K562 (cell line): ENCODE measurements around the gene PXK. TPM values are rescaled to one million over a fixed set of nuclear protein-coding genes. Genes with fewer than 3 reads are reported as not detected.

Source experiments
- ATAC-seq: fragments of 200-7000 bp; cut with Tn5 transposase; 3 replicates; pipeline ENCODE4 v1.9.1; 2020; ENCODE audit warnings: moderate library complexity
- BruUV-seq: library from RNA; stranded (reverse); fragments of 400-500 nt; replicated peaks from 2 replicates; lab custom pipeline; 2021; lab: Mats Ljungman, UMichigan
- CTCF ChIA-PET: fragments of 300-600 bp; formaldehyde crosslinking; extraction: SDS; loops from one replicate; lab custom pipeline; 2021; ENCODE audit warnings: low intra/inter-chr PET ratio; lab: Yijun Ruan, JAX
- POLR2A ChIA-PET: fragments of 300-600, 350-650 bp; sonication (Branson Sonifier 250); formaldehyde crosslinking; extraction: SDS; loops from one replicate; lab custom pipeline; 2021; ENCODE audit warnings: antibody characterized with exemption, inconsistent platforms; lab: Yijun Ruan, JAX
- DNase-seq, 4 experiments: peaks; one replicate each; pipeline versions ENCODE4 v3.0.0 to v3.0.0-alpha.2; 2011 to 2018; ENCODE audit warnings: low spot score in 3 of 4, mixed read lengths in 3 of 4; ENCODE audit errors: extremely low read depth in 1 of 4
- FAIRE-seq: peaks from 2 replicates; lab custom pipeline; 2011; peaks lifted over from hg19 to GRCh38; lab: Jason Lieb, UNC
- H2AFZ ChIP-seq: 2 replicates; pipeline ENCODE4 v1.6.0; 2011; ENCODE audit warnings: low read depth, low read length, control low read depth, inconsistent platforms
- H3K27ac ChIP-seq: fragments of 200-600 bp; 3 replicates; pipeline ENCODE4 v1.8.0; 2011; ENCODE audit warnings: low read depth, mild to moderate bottlenecking, control low read depth, inconsistent platforms, low read length, moderate library complexity, mixed read lengths; ENCODE audit errors: extremely low read depth
- H3K27me3 ChIP-seq, 2 experiments: fragments of 300-600 bp in 1 of 2; 2 replicates in 1 of 2; 3 replicates in 1 of 2; pipeline versions ENCODE4 v1.6.0 to v1.8.0; 2011; ENCODE audit warnings: inconsistent platforms in 2 of 2, low read length in 2 of 2, mild to moderate bottlenecking in 1 of 2, mixed read lengths in 1 of 2, moderate library complexity in 1 of 2; ENCODE audit not compliant: control insufficient read depth in 2 of 2, insufficient read depth in 2 of 2
- H3K36me3 ChIP-seq: fragments of 300-600 bp; 3 replicates; pipeline ENCODE4 v1.8.0; 2011; ENCODE audit warnings: mild to moderate bottlenecking, low read length, inconsistent platforms; ENCODE audit not compliant: control insufficient read depth, insufficient read depth
- H3K4me1 ChIP-seq, 2 experiments: fragments of 200-600 bp in 1 of 2; replicated peaks in 1 of 2; 2 replicates in 1 of 2; 3 replicates in 1 of 2; pipeline versions ENCODE4 v1.5.1 to v1.8.0; 2011; ENCODE audit warnings: inconsistent platforms in 2 of 2, low read length in 2 of 2, mild to moderate bottlenecking in 1 of 2, mixed read lengths in 1 of 2, moderate library complexity in 1 of 2; ENCODE audit not compliant: control insufficient read depth in 2 of 2, insufficient read depth in 2 of 2
- H3K4me2 ChIP-seq: 2 replicates; pipeline ENCODE4 v1.6.1; 2011; ENCODE audit warnings: low read length, control low read depth, inconsistent platforms, mixed read lengths; ENCODE audit not compliant: insufficient read depth
- H3K4me3 ChIP-seq: fragments of 200-600 bp; sonication (generic), shearing (Covaris generic); 2 replicates; pipeline ENCODE4 v1.5.1; 2016; ENCODE audit warnings: control low read depth, inconsistent platforms
- H3K79me2 ChIP-seq: fragments of 200-600 bp; 3 replicates; pipeline ENCODE4 v1.8.0; 2011; ENCODE audit warnings: low read length, inconsistent platforms; ENCODE audit not compliant: control insufficient read depth, insufficient read depth
- H3K9ac ChIP-seq, 2 experiments: 2 replicates each; pipeline versions ENCODE4 v1.6.0 to v1.6.1; 2011; ENCODE audit warnings: low read depth in 2 of 2, low read length in 2 of 2, control low read depth in 1 of 2, inconsistent platforms in 1 of 2, mild to moderate bottlenecking in 1 of 2, mixed read lengths in 1 of 2; ENCODE audit not compliant: insufficient read depth in 1 of 2
- H3K9me1 ChIP-seq: one replicate; pipeline ENCODE4 v1.6.0; 2011; ENCODE audit warnings: inconsistent platforms, mild to moderate bottlenecking, low read length, moderate library complexity; ENCODE audit not compliant: control insufficient read depth, insufficient read depth
- H3K9me3 ChIP-seq: replicated peaks from 2 replicates; pipeline ENCODE4 v1.5.1; 2011; ENCODE audit warnings: low read depth, low read length, inconsistent platforms; ENCODE audit not compliant: control insufficient read depth, insufficient read depth
- H4K20me1 ChIP-seq: replicated peaks from 2 replicates; pipeline ENCODE4 v1.6.1; 2011; ENCODE audit warnings: low read length, inconsistent platforms, mixed read lengths; ENCODE audit not compliant: control insufficient read depth, insufficient read depth
- CBFA2T2 ChIP-seq: fragments of 450-650 bp; conservative IDR thresholded peaks from 2 replicates; pipeline ENCODE4 v1.6.1; 2017; ENCODE audit warnings: mild to moderate bottlenecking
- ELF4 ChIP-seq: fragments of 450-650 bp; formaldehyde crosslinking; IDR thresholded peaks from 2 replicates; pipeline ENCODE4 v1.4.0; 2022; ENCODE audit warnings: missing genetic modification characterization
- EZH2 ChIP-seq: IDR thresholded peaks from 2 replicates; pipeline ENCODE4 v1.6.1; 2012; ENCODE audit warnings: low read depth, mild to moderate bottlenecking, inconsistent platforms, low read length, borderline replicate concordance
- NCOR1 ChIP-seq: fragments of 450-650 bp; IDR thresholded peaks from 2 replicates; pipeline ENCODE4 v1.6.1; 2016; ENCODE audit warnings: mild to moderate bottlenecking, moderate library complexity
- NRF1 ChIP-seq, 2 experiments: fragments of 450-650 bp; IDR thresholded peaks in 1 of 2; conservative IDR thresholded peaks in 1 of 2; 2 replicates each; pipeline ENCODE4 v1.6.1; 2014; ENCODE audit warnings: mild to moderate bottlenecking in 2 of 2
- RFX1 ChIP-seq: fragments of 450-650 bp; IDR thresholded peaks from 2 replicates; pipeline ENCODE4 v1.6.1; 2016; ENCODE audit warnings: mild to moderate bottlenecking, moderate library complexity
- SMARCA5 ChIP-seq: fragments of 450-650 bp; IDR thresholded peaks from 2 replicates; pipeline ENCODE4 v1.6.1; 2016
- TAF9B ChIP-seq: fragments of 450-650 bp; IDR thresholded peaks from 2 replicates; pipeline ENCODE4 v1.6.1; 2018; ENCODE audit warnings: mild to moderate bottlenecking; ENCODE audit not compliant: partially characterized antibody
- TEAD4 ChIP-seq, 2 experiments: sonication (generic) in 1 of 2; formaldehyde crosslinking in 1 of 2; IDR thresholded peaks; 2 replicates each; pipeline versions ENCODE4 v1.6.1 to v1.8.0; 2012 to 2022; ENCODE audit warnings: borderline replicate concordance in 1 of 2, inconsistent platforms in 1 of 2, low read length in 1 of 2, mild to moderate bottlenecking in 1 of 2, missing genetic modification reagents in 1 of 2
- ZNF695 ChIP-seq: fragments of 450-650 bp; formaldehyde crosslinking; IDR thresholded peaks from 2 replicates; pipeline ENCODE4 v1.4.0; 2020; ENCODE audit warnings: mild to moderate bottlenecking, moderate library complexity
- WGBS: fragments of 100-300 bp; shearing (Covaris generic); methylation state at CpG from one replicate; pipeline ENCODE4 v1.1.6; 2016; ENCODE audit warnings: low coverage, mixed read lengths; ENCODE audit not compliant: insufficient coverage; ENCODE audit errors: missing lambda C conversion rate; 5-methylcytosine and 5-hydroxymethylcytosine counted together
- in situ Hi-C: fragments of 300-500 bp; cut with MboI; formaldehyde crosslinking; loops from 4 replicates; pipeline ENCODE4 v1.15.0; 2018; ENCODE audit warnings: inconsistent platforms, mixed read lengths
- intact Hi-C: fragments of 100-400 bp; cut with micrococcal nuclease; formaldehyde crosslinking; loops from 2 replicates; pipeline ENCODE4 v1.14.2; 2022
- polyA plus RNA-seq, 8 experiments: library from polyadenylated mRNA; depleted of rRNA in 4 of 8; stranded (reverse) in 5 of 8; unstranded in 3 of 8; fragments of >200 nt; fragmentation: Nextera tagmentation in 2 of 8; fragmentation: Illumina TruSeq in 1 of 8; extraction: Ambion mirVana in 2 of 8; extraction: Trizol in 1 of 8; gene quantifications; 2 replicates each; pipeline versions ENCODE4 v1.2.1 to v1.2.3, GENCODE V29; 2011 to 2014; ENCODE audit warnings: inconsistent platforms in 1 of 8, missing spikeins in 1 of 8
- total RNA-seq, 7 experiments: library from RNA; depleted of rRNA in 6 of 7; stranded (reverse); fragments of >200 nt in 6 of 7; fragmentation: Illumina TruSeq in 2 of 7; extraction: Trizol in 2 of 7; gene quantifications; 2 replicates each; pipeline versions ENCODE4 v1.2.1 to v1.2.3, GENCODE V29; 2011 to 2021; ENCODE audit warnings: low replicate concordance in 1 of 7
- TF ChIP-seq, protein P1 (sequence below), 2 experiments: fragments of 250-450 bp in 1 of 2; fragments of 450-650 bp in 1 of 2; sonication (Bioruptor Pico) in 1 of 2; IDR thresholded peaks; 2 replicates each; pipeline versions ENCODE4 v1.6.1 to v1.8.0; 2016 to 2021; ENCODE audit warnings: mild to moderate bottlenecking in 2 of 2, moderate library complexity in 2 of 2, missing compliant biosample characterization in 1 of 2, missing genetic modification characterization in 1 of 2
- TF ChIP-seq, protein P2 (sequence below): fragments of 450-650 bp; IDR thresholded peaks from 2 replicates; pipeline ENCODE4 v1.6.1; 2016; ENCODE audit warnings: antibody characterized with exemption

The PXK gene
- total and polyA plus RNA-seq, 9 of the 15 experiments (the other 6 are each of a cell fraction or from before 2014, with no cell fraction given), result 3.3 to 19.9 (median 11.3) TPM

DNA sequence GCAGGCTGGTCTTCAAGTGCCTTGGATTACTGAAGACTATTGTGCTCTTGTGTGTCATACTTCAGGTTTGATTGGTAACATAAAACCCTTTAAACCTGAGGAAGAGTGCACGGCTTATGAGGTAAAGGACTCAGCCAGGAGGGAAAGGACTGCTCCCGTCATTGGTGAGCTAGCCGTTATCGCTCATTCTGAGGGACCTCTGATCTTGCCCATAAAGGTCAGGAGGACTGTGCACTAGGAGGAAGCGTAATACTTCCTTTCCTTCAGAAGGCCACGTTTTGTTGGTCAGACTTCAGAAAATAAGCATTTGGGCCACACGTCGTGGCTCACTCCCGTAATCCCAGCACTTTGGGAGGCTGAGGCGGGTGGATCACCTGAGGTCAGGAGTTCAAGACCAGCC, 37.7 kb downstream of the PXK start:
- Histone ChIP-seq H3K4me2 (no peak overlapping the region), H3K4me1 (no peaks in the 10 kb centered on the region; a peak in 2 of 5 replicates), H3K79me2 (no peaks in the 10 kb centered on the region), H3K9me1 (no peaks in the 10 kb centered on the region), H3K36me3 (0 out of 3 replicates have a peak, but pooled peaks cover 2% of the 10 kb centered on the region), H3K4me3 (no peak overlapping the region), H2AFZ (no peak overlapping the region), H3K27ac (no peak overlapping the region), H3K27me3 (no peaks in the 10 kb centered on the region), H4K20me1 (no peaks in the 10 kb centered on the region), H3K9ac (no peak overlapping the region), H3K9me3 (no peaks in the 10 kb centered on the region)
- WGBS, result 81% methylated on average over 10 of the region's 10 CpGs
- in situ Hi-C loops (no loop called here), intact Hi-C loops (no loop called here)
- no peak for TF ChIP-seq NRF1 (conservative IDR thresholded peaks at IDR 0.05 in 1 of 2, IDR thresholded peaks at IDR 0.05 in 1 of 2)
- TF ChIP-seq, protein P1, sequence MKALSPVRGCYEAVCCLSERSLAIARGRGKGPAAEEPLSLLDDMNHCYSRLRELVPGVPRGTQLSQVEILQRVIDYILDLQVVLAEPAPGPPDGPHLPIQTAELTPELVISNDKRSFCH (CRISPR knock-in tag; IDR thresholded peaks at IDR 0.05), result no peak
- TF ChIP-seq, protein P1 (tag; IDR thresholded peaks at IDR 0.05), result 0 out of 2 replicates have a peak, but pooled peaks have one; percentile 34
- ChIA-PET POLR2A (no interaction called here), CTCF (no interaction called here)
- DNase-seq, result no peak
- no peak for FAIRE-seq
- no TSS peak for BruUV-seq
- no peak for ATAC-seq

DNA sequence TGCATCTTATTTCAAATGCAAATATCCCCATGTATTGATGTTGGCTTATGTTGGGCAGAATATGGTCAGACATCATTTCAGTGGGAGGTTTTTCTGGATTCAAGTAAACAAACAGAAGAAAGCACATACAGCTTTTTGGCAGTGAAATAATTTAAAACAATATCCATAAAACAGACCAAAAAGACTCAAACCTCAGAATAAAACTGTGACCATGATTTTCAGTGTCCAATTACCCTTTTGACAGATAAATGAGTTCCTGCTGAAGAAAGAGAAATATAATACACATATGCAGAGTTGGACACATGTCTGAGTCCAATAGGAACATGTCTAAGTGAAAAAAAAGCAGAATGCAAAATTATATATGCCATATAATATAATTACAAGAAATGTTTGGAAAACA, 39.1 kb downstream of the PXK start:
- BruUV-seq, result no TSS peak
- no peaks in the 10 kb centered on the region for H3K79me2 ChIP-seq
- no peak for TF ChIP-seq ELF4 (CRISPR knock-in tag)
- no peak for TF ChIP-seq RFX1
- TF ChIP-seq EZH2, result no peak
- TF ChIP-seq SMARCA5, result no peak
- no peak for TF ChIP-seq CBFA2T2
- no peak for TF ChIP-seq TEAD4 (IDR thresholded peaks at IDR 0.05; ENCODE audit: low read length)
- no peak for TF ChIP-seq TEAD4 (CRISPR knock-in tag; IDR thresholded peaks at IDR 0.05; ENCODE audit: borderline replicate concordance)
- no peak for TF ChIP-seq NCOR1
- no peak for TF ChIP-seq TAF9B
- TF ChIP-seq, protein P2, sequence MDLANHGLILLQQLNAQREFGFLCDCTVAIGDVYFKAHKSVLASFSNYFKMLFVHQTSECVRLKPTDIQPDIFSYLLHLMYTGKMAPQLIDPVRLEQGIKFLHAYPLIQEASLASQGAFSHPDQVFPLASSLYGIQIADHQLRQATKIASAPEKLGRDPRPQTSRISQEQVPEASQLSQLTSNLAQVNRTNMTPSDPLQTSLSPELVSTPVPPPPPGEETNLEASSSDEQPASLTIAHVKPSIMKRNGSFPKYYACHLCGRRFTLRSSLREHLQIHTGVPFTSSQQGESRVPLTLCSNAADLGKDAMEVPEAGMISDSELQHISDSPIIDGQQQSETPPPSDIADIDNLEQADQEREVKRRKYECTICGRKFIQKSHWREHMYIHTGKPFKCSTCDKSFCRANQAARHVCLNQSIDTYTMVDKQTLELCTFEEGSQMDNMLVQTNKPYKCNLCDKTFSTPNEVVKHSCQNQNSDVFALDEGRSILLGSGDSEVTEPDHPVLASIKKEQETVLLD, result no peak
- no peak for TF ChIP-seq ZNF695

More for the DNA sequence above, 39.1 kb downstream of the PXK start:
- Histone ChIP-seq H3K36me3 (0 out of 3 replicates have a peak, but pooled peaks cover 2% of the 10 kb centered on the region), H3K9me3 (no peaks in the 10 kb centered on the region), H4K20me1 (no peaks in the 10 kb centered on the region), H3K9ac (no peak overlapping the region), H3K27me3 (no peaks in the 10 kb centered on the region), H3K4me2 (no peak overlapping the region), H2AFZ (no peak overlapping the region), H3K4me1 (no peaks in the 10 kb centered on the region; a peak in 2 of 5 replicates), H3K27ac (no peak overlapping the region), H3K4me3 (no peak overlapping the region), H3K9me1 (no peaks in the 10 kb centered on the region)
- intact Hi-C loops (no loop called here), in situ Hi-C loops (no loop called here)
- DNase-seq (no peak), FAIRE-seq (no peak), ATAC-seq (no peak)
- ChIA-PET CTCF (no interaction called here), POLR2A (no interaction called here)
